ENCODE results near the gene AVPR2. TPM values are rescaled to one million over a fixed set of nuclear protein-coding genes. Genes with fewer than 3 reads are reported as not detected.

The AVPR2 gene
- total and polyA plus RNA-seq, 9 of the 15 experiments (the other 6 are each of a cell fraction or from before 2014, with no cell fraction given): not detected

- BruUV-seq (replicated peaks): no TSS peak
- no peak for FAIRE-seq
- peaks cover 17 to 52% of the 10 kb centered on the region in 2 experiments; a peak in 4 of 5 replicates for H3K4me1 ChIP-seq (replicated peaks in 1 of 2; ENCODE audit: control insufficient read depth in 2 of 2, insufficient read depth in 2 of 2, low read length in 2 of 2)
Observed at GRCh38 chrX:153922932-153923857, 18.7 kb downstream of the AVPR2 start.

More at GRCh38 chrX:153922932-153923857, 18.7 kb downstream of the AVPR2 start:
- Histone ChIP-seq H3K9me3 (replicated peaks; ENCODE audit: control insufficient read depth, insufficient read depth, low read depth, low read length) (no peaks in the 10 kb centered on the region), H3K79me2 (ENCODE audit: control insufficient read depth, insufficient read depth, low read length) (peaks cover 47% of the 10 kb centered on the region), H3K4me3 (no peak overlapping the region), H3K27ac (ENCODE audit: extremely low read depth, low read depth, low read length) (no peak overlapping the region), H3K9me1 (ENCODE audit: control insufficient read depth, insufficient read depth, low read length) (no peaks in the 10 kb centered on the region), H4K20me1 (replicated peaks; ENCODE audit: control insufficient read depth, insufficient read depth, low read length) (no peaks in the 10 kb centered on the region), H2AFZ (ENCODE audit: low read depth, low read length) (no peak overlapping the region), H3K36me3 (ENCODE audit: control insufficient read depth, insufficient read depth, low read length) (peaks cover 24% of the 10 kb centered on the region; the same call in 2 of the 3 replicates), H3K27me3 (ENCODE audit: control insufficient read depth in 2 of 2, insufficient read depth in 2 of 2, low read length in 2 of 2) (no peaks in the 10 kb centered on the region), H3K9ac (ENCODE audit: insufficient read depth in 1 of 2, low read depth in 2 of 2, low read length in 2 of 2) (peak overlapping the region in 1 of 2 experiments; percentile 65; a peak in 1 of 4 replicates), H3K4me2 (ENCODE audit: insufficient read depth, low read length) (no peak overlapping the region)
- TF ChIP-seq SREBF1 (IDR thresholded peaks at IDR 0.05; ENCODE audit: borderline replicate concordance, low read depth, low read length) (no peak), PRMT5 (CRISPR knock-in tag; IDR thresholded peaks at IDR 0.05) (no peak), SNRNP70 (optimal IDR thresholded peaks at IDR 0.05; ENCODE audit: low read depth, low read length) (no peak), SP1 (CRISPR knock-in tag; IDR thresholded peaks at IDR 0.05) (no peak), UBTF (IDR thresholded peaks at IDR 0.05; ENCODE audit: borderline replicate concordance in 1 of 2, low read depth in 2 of 2, low read length in 2 of 2) (no peak)
- CTCF ChIA-PET (ENCODE audit: low intra/inter-chr PET ratio): no interaction called here
- DNase-seq (ENCODE audit: extremely low read depth in 1 of 4, low spot score in 3 of 4): no peak
- intact Hi-C loops (cut with micrococcal nuclease) (no loop called here), in situ Hi-C loops (cut with MboI) (no loop called here)
- POLR2A ChIA-PET: interaction anchor here (0.5 to 2.1 kb wide), 3 partner anchors 16 to 619 kb away, joined by 3 to 7 read pairs (median 3); no protein-coding TSS in a partner anchor
- ATAC-seq: no peak
- 86% methylated on average over 16 of the region's 25 CpGs for WGBS (ENCODE audit: insufficient coverage, low coverage, missing lambda C conversion rate)

Data from K562 (cell line).